Endothelial cell of umbilical vein (primary cell): Measurements from ENCODE around the gene SDHB. TPM values are rescaled to one million over a fixed set of nuclear protein-coding genes. Genes with fewer than 3 reads are reported as not detected.

Experiments
- BruUV-seq: library from RNA; stranded (reverse); fragments of 400-500 nt; replicated peaks from 2 replicates; lab custom pipeline; 2021; lab: Mats Ljungman, UMichigan
- CTCF ChIA-PET: fragments of 300-600, 350-600 bp; sonication (Branson Sonifier 250); formaldehyde crosslinking; loops from one replicate; lab custom pipeline; 2021; ENCODE audit warnings: antibody characterized with exemption, inconsistent platforms; lab: Charles Lee
- POLR2A ChIA-PET: fragments of 300-600, 350-600 bp; sonication (Branson Sonifier 250); formaldehyde crosslinking; loops from one replicate; lab custom pipeline; 2021; ENCODE audit warnings: antibody characterized with exemption, inconsistent platforms; lab: Charles Lee
- DNase-seq: peaks from one replicate; pipeline ENCODE4 v3.0.0-alpha.2; 2011; ENCODE audit warnings: low read depth, low spot score
- FAIRE-seq: peaks from 2 replicates; lab custom pipeline; 2011; peaks lifted over from hg19 to GRCh38; lab: Jason Lieb, UNC
- H2AFZ ChIP-seq: 2 replicates; pipeline ENCODE4 v1.6.0; 2012; ENCODE audit warnings: low read depth, low read length, control low read depth, inconsistent platforms
- H3K27ac ChIP-seq: 2 replicates; pipeline ENCODE4 v1.5.1; 2011; ENCODE audit warnings: low read depth, mild to moderate bottlenecking, control low read depth, low read length, moderate library complexity; ENCODE audit not compliant: insufficient read depth
- H3K27me3 ChIP-seq, 2 experiments: 2 replicates each; pipeline versions ENCODE4 v1.6.0 to v1.6.1; 2011; ENCODE audit warnings: low read length in 2 of 2, mixed read lengths in 1 of 2; ENCODE audit not compliant: control insufficient read depth in 2 of 2, insufficient read depth in 2 of 2
- H3K36me3 ChIP-seq, 2 experiments: 2 replicates in 1 of 2; 3 replicates in 1 of 2; pipeline ENCODE4 v1.5.1; 2011; ENCODE audit warnings: low read length in 2 of 2, mild to moderate bottlenecking in 1 of 2, moderate library complexity in 1 of 2; ENCODE audit not compliant: control insufficient read depth in 2 of 2, insufficient read depth in 2 of 2; ENCODE audit errors: extremely low read depth in 1 of 2
- H3K4me1 ChIP-seq: 3 replicates; pipeline ENCODE4 v1.5.1; 2011; ENCODE audit warnings: mild to moderate bottlenecking, low read length; ENCODE audit not compliant: control insufficient read depth, insufficient read depth; ENCODE audit errors: extremely low read depth
- H3K4me2 ChIP-seq: 2 replicates; pipeline ENCODE4 v1.6.1; 2011; ENCODE audit warnings: low read length, control low read depth, mixed read lengths; ENCODE audit not compliant: insufficient read depth
- H3K4me3 ChIP-seq, 3 experiments: fragments of 200-600 bp in 1 of 3; sonication (generic), shearing (Covaris generic) in 1 of 3; replicated peaks in 1 of 3; 2 replicates each; pipeline ENCODE4 v1.5.1; 2011 to 2016; ENCODE audit warnings: control low read depth in 3 of 3, low read length in 3 of 3, mild to moderate bottlenecking in 2 of 3, inconsistent platforms in 1 of 3, low read depth in 1 of 3, moderate library complexity in 1 of 3; ENCODE audit not compliant: insufficient read depth in 1 of 3
- H3K79me2 ChIP-seq: 2 replicates; pipeline ENCODE4 v1.6.0; 2012; ENCODE audit warnings: low read length, inconsistent platforms; ENCODE audit not compliant: control insufficient read depth, insufficient read depth
- H3K9ac ChIP-seq: replicated peaks from 2 replicates; pipeline ENCODE3; 2011; ENCODE audit warnings: low read length, control low read depth; ENCODE audit not compliant: insufficient read depth; ENCODE audit errors: extremely low read depth
- H3K9me1 ChIP-seq: replicated peaks from 3 replicates; pipeline ENCODE4 v1.6.0; 2011; ENCODE audit warnings: mild to moderate bottlenecking, low read length; ENCODE audit not compliant: control insufficient read depth, insufficient read depth; ENCODE audit errors: extremely low read depth
- H3K9me3 ChIP-seq: replicated peaks from 2 replicates; pipeline ENCODE4 v1.5.1; 2012; ENCODE audit warnings: low read length, inconsistent platforms; ENCODE audit not compliant: control insufficient read depth, insufficient read depth
- H4K20me1 ChIP-seq: replicated peaks from 2 replicates; pipeline ENCODE3; 2011; ENCODE audit warnings: mild to moderate bottlenecking, low read length; ENCODE audit not compliant: control insufficient read depth, insufficient read depth; ENCODE audit errors: extremely low read depth
- MAX ChIP-seq: IDR thresholded peaks from 2 replicates; pipeline ENCODE4 v1.6.1; 2011; ENCODE audit not compliant: insufficient read depth, insufficient read length
- POLR2AphosphoS5 ChIP-seq: IDR thresholded peaks from 2 replicates; pipeline ENCODE4 v1.6.1; 2012; ENCODE audit warnings: low read depth, mild to moderate bottlenecking, control low read depth, low read length, moderate library complexity; ENCODE audit not compliant: insufficient read depth
- dilution Hi-C: fragments of 300-500 bp; cut with MboI; formaldehyde crosslinking; loops from one replicate; pipeline ENCODE4 v1.15.0; 2019; ENCODE audit warnings: low sequenced_read_pairs; ENCODE audit not compliant: extremely low pct_ligation_motif_present
- intact Hi-C: fragments of 100-400 bp; cut with micrococcal nuclease; formaldehyde crosslinking; loops from one replicate; pipeline ENCODE4 v1.10.0; 2022
- polyA plus RNA-seq, 4 experiments: library from polyadenylated mRNA; depleted of rRNA in 3 of 4; stranded (reverse) in 3 of 4; unstranded in 1 of 4; fragments of >200 nt; gene quantifications; 2 replicates each; pipeline versions ENCODE4 v1.2.1 to v1.2.3, GENCODE V29; 2011 to 2012; ENCODE audit warnings: missing spikeins in 1 of 4
- total RNA-seq: library from RNA; stranded (reverse); gene quantifications from 2 replicates; pipeline ENCODE4 v1.2.3, GENCODE V29; 2021
- TF ChIP-seq, protein P1 (sequence below), 2 donors: IDR thresholded peaks; 1 replicate in 1 of 2; 2 replicates in 1 of 2; pipeline ENCODE4 v1.5.1; 2011; ENCODE audit warnings: low read length in 2 of 2, mild to moderate bottlenecking in 2 of 2, moderate library complexity in 2 of 2, control low read depth in 1 of 2, inconsistent platforms in 1 of 2, low read depth in 1 of 2; ENCODE audit not compliant: insufficient read depth in 1 of 2; ENCODE audit errors: extremely low read depth in 1 of 2

SDHB gene
- total and polyA plus RNA-seq, 2 donors (not counting 3 experiments of a cell fraction or from before 2014, with no cell fraction given): 96.2 to 98.1 TPM

DNA sequence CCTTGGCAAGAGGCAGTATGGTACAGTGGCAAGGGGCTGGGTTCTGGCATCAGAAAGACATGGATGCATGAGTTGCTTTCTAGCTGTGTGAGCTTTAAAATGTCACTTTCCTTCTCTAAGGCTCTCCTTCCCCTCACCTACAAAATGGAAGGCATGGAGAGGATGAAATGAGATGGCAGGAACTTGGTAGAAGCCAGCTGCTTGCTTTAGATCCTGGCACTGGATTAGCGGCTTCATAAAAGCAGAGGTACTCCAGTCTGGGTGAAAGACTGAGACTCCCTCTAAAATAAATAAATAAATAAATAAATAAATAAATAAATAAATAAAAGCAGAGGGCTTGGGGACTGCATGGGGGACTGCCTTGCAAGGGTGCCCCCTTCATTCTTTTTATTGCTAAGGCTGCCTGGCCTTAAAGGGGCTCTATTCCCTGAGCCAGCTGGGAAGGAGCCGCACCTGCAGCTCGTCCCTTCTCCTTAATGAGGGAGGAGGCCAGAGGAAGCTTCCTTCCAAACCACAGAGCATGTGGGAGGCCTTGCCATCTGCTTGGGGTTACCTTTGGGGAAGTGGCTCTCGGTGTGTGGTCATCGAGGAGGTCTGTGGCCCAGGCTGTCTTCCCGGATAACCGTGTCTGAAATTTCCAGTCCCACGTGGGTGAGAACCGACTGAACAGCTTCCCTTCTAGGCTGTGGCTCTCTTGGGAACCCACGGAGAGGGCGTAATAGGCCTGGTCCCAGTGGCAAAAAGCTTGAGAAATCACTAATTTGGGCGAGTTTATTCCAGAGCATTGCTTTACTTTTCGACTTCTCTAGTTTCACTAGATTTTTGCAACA lies 40.1 kb downstream of the SDHB start:
- POLR2A ChIA-PET: no interaction called here
- Histone ChIP-seq H3K4me2 (no peak overlapping the region), H4K20me1 (no peaks in the 10 kb centered on the region), H3K9me3 (no peaks in the 10 kb centered on the region), H3K9me1 (no peaks in the 10 kb centered on the region), H3K79me2 (no peaks in the 10 kb centered on the region), H3K27ac (no peak overlapping the region), H3K4me1 (peaks cover 24% of the 10 kb centered on the region), H3K36me3 (peaks cover 0 to 2% of the 10 kb centered on the region in 2 experiments), H3K27me3 (no peaks in the 10 kb centered on the region), H3K9ac (no peak overlapping the region), H3K4me3 (no peak overlapping the region), H2AFZ (no peak overlapping the region)
- dilution Hi-C loops: no loop called here
- CTCF ChIA-PET: interaction anchor here (0.9 to 1.3 kb wide), 5 partner anchors 12 to 53 kb away, joined by 3 to 4 read pairs (median 4); no protein-coding TSS in a partner anchor
- FAIRE-seq: no peak
- no TSS peak for BruUV-seq
- intact Hi-C loops: no loop called here
- no peak for DNase-seq
- TF ChIP-seq, protein P1, sequence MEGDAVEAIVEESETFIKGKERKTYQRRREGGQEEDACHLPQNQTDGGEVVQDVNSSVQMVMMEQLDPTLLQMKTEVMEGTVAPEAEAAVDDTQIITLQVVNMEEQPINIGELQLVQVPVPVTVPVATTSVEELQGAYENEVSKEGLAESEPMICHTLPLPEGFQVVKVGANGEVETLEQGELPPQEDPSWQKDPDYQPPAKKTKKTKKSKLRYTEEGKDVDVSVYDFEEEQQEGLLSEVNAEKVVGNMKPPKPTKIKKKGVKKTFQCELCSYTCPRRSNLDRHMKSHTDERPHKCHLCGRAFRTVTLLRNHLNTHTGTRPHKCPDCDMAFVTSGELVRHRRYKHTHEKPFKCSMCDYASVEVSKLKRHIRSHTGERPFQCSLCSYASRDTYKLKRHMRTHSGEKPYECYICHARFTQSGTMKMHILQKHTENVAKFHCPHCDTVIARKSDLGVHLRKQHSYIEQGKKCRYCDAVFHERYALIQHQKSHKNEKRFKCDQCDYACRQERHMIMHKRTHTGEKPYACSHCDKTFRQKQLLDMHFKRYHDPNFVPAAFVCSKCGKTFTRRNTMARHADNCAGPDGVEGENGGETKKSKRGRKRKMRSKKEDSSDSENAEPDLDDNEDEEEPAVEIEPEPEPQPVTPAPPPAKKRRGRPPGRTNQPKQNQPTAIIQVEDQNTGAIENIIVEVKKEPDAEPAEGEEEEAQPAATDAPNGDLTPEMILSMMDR (IDR thresholded peaks at IDR 0.05; ENCODE audit: extremely low read depth in 1 of 2, insufficient read depth in 1 of 2, low read depth in 1 of 2, low read length in 2 of 2): no peak
- no peak for TF ChIP-seq MAX
- no peak for TF ChIP-seq POLR2AphosphoS5
